ENCODE data around the gene KIAA1586. TPM values are rescaled to one million over a fixed set of nuclear protein-coding genes. Genes with fewer than 3 reads are reported as not detected.
"Not testable (repeated sequence)": the region's sequence is repeated elsewhere in the genome, so short reads cannot be mapped to it uniquely, and the experiment has no call there.

The KIAA1586 gene
- total and polyA plus RNA-seq, 2 donors (not counting 3 experiments of a cell fraction or from before 2014, with no cell fraction given), result 1.7 to 14.0 TPM

DNA sequence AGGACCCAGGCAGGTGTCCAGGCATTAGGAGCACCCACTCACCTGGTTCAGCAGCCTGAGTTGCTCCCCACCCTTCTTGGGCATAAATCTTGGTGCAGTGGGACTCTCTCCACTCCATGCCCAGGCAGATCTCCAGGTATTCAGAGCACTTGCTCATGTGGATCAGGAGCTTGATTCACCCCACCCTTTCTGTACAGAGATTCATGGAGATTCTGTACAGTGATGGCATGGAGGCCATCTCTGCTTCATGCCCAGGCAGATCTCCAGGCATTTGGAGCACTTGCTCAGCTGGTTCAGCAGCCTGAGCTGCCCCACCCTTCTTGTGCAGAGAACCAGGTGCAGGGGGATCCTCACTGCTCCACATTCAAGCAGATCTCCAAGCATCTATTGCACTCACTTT, 47.4 kb upstream of the KIAA1586 start:
- no peak overlapping the region for H3K4me3 ChIP-seq (replicated peaks in 1 of 3; ENCODE audit: insufficient read depth in 1 of 3, low read depth in 1 of 3, low read length in 3 of 3)
- intact Hi-C loops (cut with micrococcal nuclease), result no loop called here
- H3K9me1 ChIP-seq (replicated peaks; ENCODE audit: control insufficient read depth, extremely low read depth, insufficient read depth, low read length), result no peaks in the 10 kb centered on the region
- H3K9me3 ChIP-seq (replicated peaks; ENCODE audit: control insufficient read depth, insufficient read depth, low read length), result peaks cover 2% of the 10 kb centered on the region
- TF ChIP-seq MAX (IDR thresholded peaks at IDR 0.05; ENCODE audit: insufficient read depth, insufficient read length) (no peak), JUN (IDR thresholded peaks at IDR 0.05; ENCODE audit: borderline replicate concordance, insufficient read depth, insufficient read length, low read depth) (no peak), EZH2 (IDR thresholded peaks at IDR 0.05; ENCODE audit: borderline replicate concordance, low read depth, low read length, severe bottlenecking) (no peak), FOS (IDR thresholded peaks at IDR 0.05; ENCODE audit: borderline replicate concordance, insufficient read depth, low read length) (no peak), MYC (IDR thresholded peaks at IDR 0.05; ENCODE audit: low read depth, low read length) (no peak), POLR2AphosphoS5 (IDR thresholded peaks at IDR 0.05; ENCODE audit: insufficient read depth, low read depth, low read length) (no peak), POLR2A (IDR thresholded peaks at IDR 0.05; ENCODE audit: low read depth, low read length) (no peak), GATA2 (IDR thresholded peaks at IDR 0.05; ENCODE audit: insufficient read depth, insufficient read length, low read depth, low read length) (no peak)
- TF ChIP-seq, protein P1, sequence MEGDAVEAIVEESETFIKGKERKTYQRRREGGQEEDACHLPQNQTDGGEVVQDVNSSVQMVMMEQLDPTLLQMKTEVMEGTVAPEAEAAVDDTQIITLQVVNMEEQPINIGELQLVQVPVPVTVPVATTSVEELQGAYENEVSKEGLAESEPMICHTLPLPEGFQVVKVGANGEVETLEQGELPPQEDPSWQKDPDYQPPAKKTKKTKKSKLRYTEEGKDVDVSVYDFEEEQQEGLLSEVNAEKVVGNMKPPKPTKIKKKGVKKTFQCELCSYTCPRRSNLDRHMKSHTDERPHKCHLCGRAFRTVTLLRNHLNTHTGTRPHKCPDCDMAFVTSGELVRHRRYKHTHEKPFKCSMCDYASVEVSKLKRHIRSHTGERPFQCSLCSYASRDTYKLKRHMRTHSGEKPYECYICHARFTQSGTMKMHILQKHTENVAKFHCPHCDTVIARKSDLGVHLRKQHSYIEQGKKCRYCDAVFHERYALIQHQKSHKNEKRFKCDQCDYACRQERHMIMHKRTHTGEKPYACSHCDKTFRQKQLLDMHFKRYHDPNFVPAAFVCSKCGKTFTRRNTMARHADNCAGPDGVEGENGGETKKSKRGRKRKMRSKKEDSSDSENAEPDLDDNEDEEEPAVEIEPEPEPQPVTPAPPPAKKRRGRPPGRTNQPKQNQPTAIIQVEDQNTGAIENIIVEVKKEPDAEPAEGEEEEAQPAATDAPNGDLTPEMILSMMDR (IDR thresholded peaks at IDR 0.05; ENCODE audit: extremely low read depth in 1 of 2, insufficient read depth in 1 of 2, low read depth in 1 of 2, low read length in 2 of 2), result no peak
- no TSS peak for BruUV-seq (replicated peaks)
- no peak overlapping the region for H3K4me2 ChIP-seq (ENCODE audit: insufficient read depth, low read length)
- dilution Hi-C loops (cut with MboI; ENCODE audit: extremely low pct_ligation_motif_present, low sequenced_read_pairs), result no loop called here
- no peaks in the 10 kb centered on the region for H3K4me1 ChIP-seq (ENCODE audit: control insufficient read depth, extremely low read depth, insufficient read depth, low read length)
- H3K36me3 ChIP-seq (ENCODE audit: control insufficient read depth in 2 of 2, extremely low read depth in 1 of 2, insufficient read depth in 2 of 2, low read length in 2 of 2), result no peaks in the 10 kb centered on the region
- H3K27ac ChIP-seq (ENCODE audit: insufficient read depth, low read depth, low read length), result no peak overlapping the region
- H3K27me3 ChIP-seq (ENCODE audit: control insufficient read depth in 2 of 2, insufficient read depth in 2 of 2, low read length in 2 of 2), result peaks cover 0 to 3% of the 10 kb centered on the region in 2 experiments
- FAIRE-seq (no peak), DNase-seq (ENCODE audit: low read depth, low spot score) (no peak)
- H2AFZ ChIP-seq (ENCODE audit: low read depth, low read length), result no peak overlapping the region
- H3K79me2 ChIP-seq (ENCODE audit: control insufficient read depth, insufficient read depth, low read length), result no peaks in the 10 kb centered on the region
- H4K20me1 ChIP-seq (replicated peaks; ENCODE audit: control insufficient read depth, extremely low read depth, insufficient read depth, low read length), result no peaks in the 10 kb centered on the region
- CTCF ChIA-PET, result interaction anchor here (1.0 kb wide), 1 partner anchor 96 kb away, joined by 3 read pairs; no protein-coding TSS in a partner anchor
- H3K9ac ChIP-seq (replicated peaks; ENCODE audit: extremely low read depth, insufficient read depth, low read length), result no peak overlapping the region
- POLR2A ChIA-PET, result no interaction called here

DNA sequence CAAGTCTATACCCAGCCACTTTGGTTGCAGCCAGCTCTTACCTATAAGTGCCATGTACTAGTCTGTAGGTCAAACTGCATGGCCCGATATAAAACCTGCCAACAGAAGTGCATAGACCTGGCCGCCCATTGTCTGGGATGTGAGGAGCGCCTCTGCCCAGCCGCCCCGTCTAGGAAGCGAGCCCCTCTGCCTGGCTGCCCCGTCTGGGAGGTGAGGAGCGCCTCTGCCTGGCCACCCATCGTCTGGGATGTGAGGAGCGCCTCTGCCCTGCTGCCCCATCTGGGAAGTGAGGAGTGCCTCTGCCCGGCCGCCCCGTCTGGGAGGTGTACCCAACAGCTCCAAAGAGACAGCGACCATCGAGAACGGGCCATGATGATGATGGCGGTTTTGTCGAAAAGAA, 46.7 kb upstream of the KIAA1586 start:
- BruUV-seq (replicated peaks); H3K9ac ChIP-seq (replicated peaks; ENCODE audit: extremely low read depth, insufficient read depth, low read length); H4K20me1 ChIP-seq (replicated peaks; ENCODE audit: control insufficient read depth, extremely low read depth, insufficient read depth, low read length); H3K4me1 ChIP-seq (ENCODE audit: control insufficient read depth, extremely low read depth, insufficient read depth, low read length); H3K27me3 ChIP-seq (ENCODE audit: control insufficient read depth in 2 of 2, insufficient read depth in 2 of 2, low read length in 2 of 2); H3K27ac ChIP-seq (ENCODE audit: insufficient read depth, low read depth, low read length); H2AFZ ChIP-seq (ENCODE audit: low read depth, low read length); H3K9me1 ChIP-seq (replicated peaks; ENCODE audit: control insufficient read depth, extremely low read depth, insufficient read depth, low read length); POLR2A ChIA-PET; H3K36me3 ChIP-seq (ENCODE audit: control insufficient read depth in 2 of 2, extremely low read depth in 1 of 2, insufficient read depth in 2 of 2, low read length in 2 of 2); FAIRE-seq; dilution Hi-C loops (cut with MboI; ENCODE audit: extremely low pct_ligation_motif_present, low sequenced_read_pairs); DNase-seq (ENCODE audit: low read depth, low spot score); H3K79me2 ChIP-seq (ENCODE audit: control insufficient read depth, insufficient read depth, low read length); H3K9me3 ChIP-seq (replicated peaks; ENCODE audit: control insufficient read depth, insufficient read depth, low read length); H3K4me3 ChIP-seq (replicated peaks in 1 of 3; ENCODE audit: insufficient read depth in 1 of 3, low read depth in 1 of 3, low read length in 3 of 3); H3K4me2 ChIP-seq (ENCODE audit: insufficient read depth, low read length); intact Hi-C loops (cut with micrococcal nuclease): not testable (repeated sequence)
- CTCF ChIA-PET, result interaction anchor here (1.0 kb wide), 1 partner anchor 97 kb away, joined by 3 read pairs; no protein-coding TSS in a partner anchor

Data from endothelial cell of umbilical vein (primary cell).